PC-9 (cell line): ENCODE results near the gene PRPS1.

Source experiments
- CTCF ChIP-seq: fragments of 200-600 bp; sonication (generic); conservative IDR thresholded peaks from 2 replicates; pipeline ENCODE4 v1.6.1; 2017; ENCODE audit warnings: mixed run types, antibody characterized with exemption, mild to moderate bottlenecking, moderate library complexity
- EZH2 ChIP-seq: fragments of 200-600 bp; sonication (generic); IDR thresholded peaks from 2 replicates; pipeline ENCODE4 v1.8.0; 2017; ENCODE audit warnings: antibody characterized with exemption, low read depth

- TF ChIP-seq EZH2 (no peak), CTCF (no peak)
These were observed 59.1 kb downstream of the PRPS1 start for GRCh38 chrX:107687445-107687844.
